B cell (primary cell): ENCODE measurements around the gene TNPO3. TPM values are rescaled to one million over a fixed set of nuclear protein-coding genes. Genes with fewer than 3 reads are reported as not detected.
A peak's percentile ranks its signal among the peaks of the same experiment; 100 is the strongest.

ENCODE experiments used
- ATAC-seq: fragments of 200-7000 bp; cut with Tn5 transposase; one replicate; pipeline ENCODE4 v1.10.0; 2021; ENCODE audit warnings: low read depth, mild to moderate bottlenecking, moderate number of reproducible peaks, moderate library complexity
- CTCF ChIA-PET: fragments of 350-600 bp; sonication (Branson Sonifier 250); formaldehyde crosslinking; loops from one replicate; lab custom pipeline; 2021; ENCODE audit warnings: antibody characterized with exemption, inconsistent platforms; lab: Charles Lee
- POLR2A ChIA-PET: fragments of 350-600 bp; sonication (Branson Sonifier 250); formaldehyde crosslinking; loops from one replicate; lab custom pipeline; 2021; ENCODE audit warnings: antibody characterized with exemption; lab: Charles Lee
- DNase-seq: peaks from one replicate; pipeline ENCODE4 v3.0.0; 2013
- H2AFZ ChIP-seq: 2 replicates; pipeline ENCODE4 v1.6.1; 2012; ENCODE audit warnings: mild to moderate bottlenecking, low read depth, low read length; ENCODE audit not compliant: insufficient read depth, poor library complexity, severe bottlenecking
- H3K27ac ChIP-seq, 2 donors: 1 replicate in 1 of 2; 2 replicates in 1 of 2; pipeline ENCODE4 v1.5.1; 2012 to 2013; ENCODE audit warnings: low read length in 2 of 2, mild to moderate bottlenecking in 2 of 2, moderate library complexity in 1 of 2
- H3K27me3 ChIP-seq, 4 experiments: fragments of 200-600 bp in 1 of 4; sonication (generic) in 1 of 4; replicated peaks in 1 of 4; 1 replicate in 2 of 4; 2 replicates in 2 of 4; pipeline versions ENCODE4 v1.6.1 to v1.7.0; 2013 to 2016; ENCODE audit warnings: low read length in 3 of 4, mild to moderate bottlenecking in 2 of 4, mixed read lengths in 1 of 4, moderate library complexity in 1 of 4; ENCODE audit not compliant: insufficient read depth in 4 of 4, control insufficient read depth in 3 of 4; ENCODE audit errors: control extremely low read depth in 1 of 4
- H3K36me3 ChIP-seq, 2 experiments: replicated peaks in 1 of 2; 1 replicate in 1 of 2; 2 replicates in 1 of 2; pipeline versions ENCODE4 v1.6.1 to v1.7.1; 2013; ENCODE audit warnings: low read length in 1 of 2; ENCODE audit not compliant: insufficient read depth in 2 of 2, control insufficient read depth in 1 of 2; ENCODE audit errors: control extremely low read depth in 1 of 2, extremely low read depth in 1 of 2
- H3K4me1 ChIP-seq, 2 donors: fragments of 200-600 bp in 1 of 2; sonication (generic) in 1 of 2; 1 replicate in 1 of 2; 2 replicates in 1 of 2; pipeline versions ENCODE4 v1.5.1 to v1.6.1; 2013 to 2017; ENCODE audit warnings: low read length in 2 of 2; ENCODE audit not compliant: control insufficient read depth in 2 of 2, insufficient read depth in 2 of 2
- H3K4me2 ChIP-seq: replicated peaks from 2 replicates; pipeline ENCODE3; 2012; ENCODE audit warnings: mild to moderate bottlenecking, low read depth, low read length; ENCODE audit not compliant: poor library complexity, severe bottlenecking
- H3K4me3 ChIP-seq, 5 experiments: fragments of 200-600 bp in 1 of 5; sonication (generic) in 1 of 5; 1 replicate in 3 of 5; 2 replicates in 2 of 5; pipeline versions ENCODE4 v1.5.1 to v1.7.0; 2011 to 2016; ENCODE audit warnings: low read length in 4 of 5, mild to moderate bottlenecking in 4 of 5, low read depth in 2 of 5, control low read depth in 1 of 5, moderate library complexity in 1 of 5; ENCODE audit not compliant: insufficient read depth in 1 of 5; ENCODE audit errors: control extremely low read depth in 1 of 5, extremely low read depth in 1 of 5
- H3K79me2 ChIP-seq: fragments of 200-600 bp; sonication (generic); one replicate; pipeline ENCODE4 v1.6.0; 2016; ENCODE audit warnings: low read length; ENCODE audit not compliant: control insufficient read depth, insufficient read depth
- H3K9ac ChIP-seq: fragments of 200-600 bp; sonication (generic); 2 replicates; pipeline ENCODE4 v1.6.1; 2017; ENCODE audit warnings: mild to moderate bottlenecking, low read length, moderate library complexity
- H3K9me3 ChIP-seq, 3 donors: one replicate each; pipeline versions ENCODE4 v1.6.1 to v1.7.1; 2013; ENCODE audit warnings: low read length in 2 of 3; ENCODE audit not compliant: control insufficient read depth in 2 of 3, insufficient read depth in 1 of 3; ENCODE audit errors: control extremely low read depth in 1 of 3
- H4K20me1 ChIP-seq: 2 replicates; pipeline ENCODE4 v1.6.0; 2012; ENCODE audit warnings: mild to moderate bottlenecking, low read length; ENCODE audit not compliant: insufficient read depth, control insufficient read depth, poor library complexity, severe bottlenecking
- H3K27ac Mint-ChIP-seq: one replicate; pipeline ENCODE4 v1.8.0; 2021; ENCODE audit warnings: mixed read lengths
- H3K27me3 Mint-ChIP-seq: one replicate; pipeline ENCODE4 v1.8.0; 2021; ENCODE audit warnings: mixed read lengths
- H3K4me1 Mint-ChIP-seq: one replicate; pipeline ENCODE4 v1.8.0; 2021; ENCODE audit warnings: mixed read lengths
- H3K4me3 Mint-ChIP-seq: one replicate; pipeline ENCODE4 v1.8.0; 2021; ENCODE audit warnings: mixed read lengths
- H3K9me3 Mint-ChIP-seq: one replicate; pipeline ENCODE4 v1.8.0; 2022; ENCODE audit warnings: mixed read lengths; ENCODE audit not compliant: insufficient read depth
- EZH2 ChIP-seq: IDR thresholded peaks from 2 replicates; pipeline ENCODE4 v1.6.1; 2012; ENCODE audit warnings: borderline replicate concordance, low read depth, mild to moderate bottlenecking, moderate library complexity, low read length; ENCODE audit not compliant: insufficient read depth, poor library complexity, severe bottlenecking
- WGBS: methylation state at CpG from one replicate; pipeline ENCODE4 v1.1.5; 2013; ENCODE audit warnings: missing lambda C conversion rate; ENCODE audit not compliant: insufficient coverage; 5-methylcytosine and 5-hydroxymethylcytosine counted together
- intact Hi-C: fragments of 100-400 bp; cut with micrococcal nuclease; formaldehyde crosslinking; loops from one replicate; pipeline ENCODE4 v1.10.0; 2022
- polyA plus RNA-seq: library from polyadenylated mRNA; depleted of rRNA; stranded (reverse); fragments of >200 nt; gene quantifications from 2 replicates; pipeline ENCODE4 v1.2.3, GENCODE V29; 2012
- total RNA-seq, 2 donors: library from RNA; stranded (reverse); fragments of 120-200 nt in 1 of 2; gene quantifications; 1 replicate in 1 of 2; 2 replicates in 1 of 2; pipeline versions ENCODE4 v1.2.3 to v1.2.4, GENCODE V29; 2013 to 2022
- TF ChIP-seq, protein P1 (sequence below): fragments of 200-600 bp; IDR thresholded peaks from one replicate; pipeline ENCODE4 v1.8.0; 2022; ENCODE audit warnings: antibody characterized with exemption, mild to moderate bottlenecking

Gene TNPO3
- total and polyA plus RNA-seq, 2 donors (not counting 1 experiment from before 2014, with no cell fraction given): 19.0 to 48.3 TPM

DNA sequence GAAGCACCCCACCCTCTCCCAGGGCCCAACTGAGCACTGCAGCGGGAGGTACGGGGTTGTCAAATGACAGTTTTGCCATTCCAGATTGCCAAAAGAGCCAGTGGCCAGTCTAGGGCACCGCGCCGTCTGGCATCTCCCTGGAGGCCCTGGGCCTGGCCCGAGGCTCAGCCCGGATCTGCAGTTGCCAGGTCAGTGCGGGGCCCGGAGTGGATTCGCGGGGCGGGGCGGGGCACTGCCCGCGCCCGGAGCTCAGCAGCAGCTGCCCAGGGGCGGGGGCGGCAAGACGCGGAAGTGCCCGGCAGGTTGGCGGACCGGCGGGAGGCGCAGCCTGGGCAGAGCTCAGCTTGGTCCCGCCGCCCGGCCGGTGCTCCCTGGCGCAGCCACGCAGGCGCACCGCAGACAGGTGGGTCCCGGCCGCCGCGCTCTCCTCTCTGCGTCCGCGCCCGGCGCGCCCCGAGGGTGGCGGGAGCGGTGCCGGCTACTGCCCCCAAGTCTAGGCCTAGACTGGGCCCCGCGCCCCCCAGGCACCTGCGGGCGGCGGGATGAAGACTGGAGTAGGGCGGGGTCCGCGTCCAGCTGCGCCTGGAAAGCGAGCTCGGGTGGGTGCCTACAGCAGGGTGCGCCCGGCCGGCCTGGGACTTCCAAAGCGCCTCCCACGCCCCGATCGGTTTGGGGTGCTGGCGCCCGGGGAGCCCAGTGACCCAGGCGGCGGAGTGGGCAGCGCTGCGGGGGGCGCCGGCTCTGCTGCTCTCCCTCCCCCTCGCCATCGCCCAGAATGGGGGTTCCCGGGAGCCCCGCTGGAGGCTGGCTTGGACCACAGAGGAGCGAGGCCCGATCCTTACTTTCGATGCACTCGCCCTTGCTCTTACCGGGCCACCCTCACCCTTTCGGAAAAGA, 117.0 kb downstream of the TNPO3 start, which contains the start of gene IRF5:
Gene IRF5, plus strand, starts transcription at position 281 of the 897 bp plus-strand sequence. CDS start 4,155 bp downstream, outside the sequence.
- Histone ChIP-seq H3K4me3 (peak within 1 kb of the TSS; percentile 69 to 90 (median 84)), H2AFZ (peak within 1 kb of the TSS; percentile 80), H3K27me3 (no peaks in the 10 kb centered on the region), H4K20me1 (peaks cover 14% of the 10 kb centered on the region), H3K79me2 (peaks cover 40% of the 10 kb centered on the region), H3K9me3 (no peaks in the 10 kb centered on the region), H3K36me3 (peaks cover 0 to 5% of the 10 kb centered on the region in 2 experiments), H3K9ac (peak within 1 kb of the TSS; percentile 92), H3K27ac (peak within 1 kb of the TSS; percentile 89 to 99), H3K4me1 (peaks cover 58 to 72% of the 10 kb centered on the region in 2 donors), H3K4me2 (peak within 1 kb of the TSS; percentile 90)
- CTCF ChIA-PET: interaction anchor here (0.7 to 1.3 kb wide), 2 partner anchors 15 to 54 kb away, joined by 3 read pairs; no protein-coding TSS in a partner anchor
- H3K27me3 Mint-ChIP-seq: no peaks in the 10 kb centered on the region
- intact Hi-C loops: loop anchor here (2.0 kb wide), 2 partner anchors 17 to 33 kb away; no protein-coding TSS in a partner anchor
- POLR2A ChIA-PET: interaction anchor here (0.6 to 1.3 kb wide), 3 partner anchors 23 to 948 kb away, joined by 3 to 7 read pairs (median 5); no protein-coding TSS in a partner anchor
- WGBS: under 1% methylated on average over 82 of the region's 83 CpGs
- TF ChIP-seq, protein P1, sequence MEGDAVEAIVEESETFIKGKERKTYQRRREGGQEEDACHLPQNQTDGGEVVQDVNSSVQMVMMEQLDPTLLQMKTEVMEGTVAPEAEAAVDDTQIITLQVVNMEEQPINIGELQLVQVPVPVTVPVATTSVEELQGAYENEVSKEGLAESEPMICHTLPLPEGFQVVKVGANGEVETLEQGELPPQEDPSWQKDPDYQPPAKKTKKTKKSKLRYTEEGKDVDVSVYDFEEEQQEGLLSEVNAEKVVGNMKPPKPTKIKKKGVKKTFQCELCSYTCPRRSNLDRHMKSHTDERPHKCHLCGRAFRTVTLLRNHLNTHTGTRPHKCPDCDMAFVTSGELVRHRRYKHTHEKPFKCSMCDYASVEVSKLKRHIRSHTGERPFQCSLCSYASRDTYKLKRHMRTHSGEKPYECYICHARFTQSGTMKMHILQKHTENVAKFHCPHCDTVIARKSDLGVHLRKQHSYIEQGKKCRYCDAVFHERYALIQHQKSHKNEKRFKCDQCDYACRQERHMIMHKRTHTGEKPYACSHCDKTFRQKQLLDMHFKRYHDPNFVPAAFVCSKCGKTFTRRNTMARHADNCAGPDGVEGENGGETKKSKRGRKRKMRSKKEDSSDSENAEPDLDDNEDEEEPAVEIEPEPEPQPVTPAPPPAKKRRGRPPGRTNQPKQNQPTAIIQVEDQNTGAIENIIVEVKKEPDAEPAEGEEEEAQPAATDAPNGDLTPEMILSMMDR: no peak
- TF ChIP-seq EZH2: no peak
- H3K9me3 Mint-ChIP-seq: no peaks in the 10 kb centered on the region
- H3K4me3 Mint-ChIP-seq: peak within 1 kb of the TSS; percentile 94
- peak within 1 kb of the TSS; percentile 93 for H3K27ac Mint-ChIP-seq
- peaks cover 69% of the 10 kb centered on the region for H3K4me1 Mint-ChIP-seq
- peak; percentile 6 for ATAC-seq
- DNase-seq: peak; percentile 65
